Anterior cingulate cortex (tissue), 58 donors: Measurements from ENCODE around the gene RIN3.

Experiments used
- DNase-seq, 58 donors: peaks; one replicate each; lab custom pipeline; 2025; lab: John Stamatoyannopoulos, UW

Gene RIN3

DNA sequence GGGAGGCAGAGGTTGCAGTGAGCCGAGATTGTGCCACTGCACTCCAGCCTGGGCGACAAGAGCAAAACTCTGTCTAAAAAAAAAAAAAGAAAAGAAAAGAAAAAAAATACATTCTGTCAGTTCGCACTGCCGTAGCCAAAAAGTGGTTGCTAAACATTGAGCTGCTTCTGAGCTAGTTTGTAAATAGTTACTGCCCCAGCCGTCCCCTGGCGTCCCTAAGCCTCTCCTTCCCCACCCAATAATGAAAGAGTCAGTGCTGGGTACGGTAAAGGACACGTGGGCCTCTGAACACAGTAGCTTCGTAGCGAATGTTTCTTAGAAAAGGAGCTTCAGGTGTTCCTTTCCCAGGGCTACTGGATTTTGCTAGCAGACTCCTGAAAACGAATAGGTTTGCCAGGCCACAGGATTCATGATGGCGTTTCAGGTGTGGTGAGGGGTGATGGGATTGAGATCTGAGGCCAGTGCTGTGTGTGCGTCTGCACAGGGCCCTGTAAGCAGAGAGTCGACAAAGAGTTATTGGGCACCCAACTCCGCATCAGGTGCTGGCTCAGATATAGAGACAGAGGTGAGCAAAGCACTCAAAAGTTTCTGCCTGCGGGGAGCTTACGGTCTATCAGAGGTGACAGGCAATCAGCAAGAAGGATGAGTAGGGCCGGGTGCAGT, 140.8 kb downstream of the RIN3 start:
- DNase-seq = no peak

- no peak for DNase-seq
Observed at GRCh38 chr14:92655419-92656201, 142.0 kb downstream of the RIN3 start.

DNA sequence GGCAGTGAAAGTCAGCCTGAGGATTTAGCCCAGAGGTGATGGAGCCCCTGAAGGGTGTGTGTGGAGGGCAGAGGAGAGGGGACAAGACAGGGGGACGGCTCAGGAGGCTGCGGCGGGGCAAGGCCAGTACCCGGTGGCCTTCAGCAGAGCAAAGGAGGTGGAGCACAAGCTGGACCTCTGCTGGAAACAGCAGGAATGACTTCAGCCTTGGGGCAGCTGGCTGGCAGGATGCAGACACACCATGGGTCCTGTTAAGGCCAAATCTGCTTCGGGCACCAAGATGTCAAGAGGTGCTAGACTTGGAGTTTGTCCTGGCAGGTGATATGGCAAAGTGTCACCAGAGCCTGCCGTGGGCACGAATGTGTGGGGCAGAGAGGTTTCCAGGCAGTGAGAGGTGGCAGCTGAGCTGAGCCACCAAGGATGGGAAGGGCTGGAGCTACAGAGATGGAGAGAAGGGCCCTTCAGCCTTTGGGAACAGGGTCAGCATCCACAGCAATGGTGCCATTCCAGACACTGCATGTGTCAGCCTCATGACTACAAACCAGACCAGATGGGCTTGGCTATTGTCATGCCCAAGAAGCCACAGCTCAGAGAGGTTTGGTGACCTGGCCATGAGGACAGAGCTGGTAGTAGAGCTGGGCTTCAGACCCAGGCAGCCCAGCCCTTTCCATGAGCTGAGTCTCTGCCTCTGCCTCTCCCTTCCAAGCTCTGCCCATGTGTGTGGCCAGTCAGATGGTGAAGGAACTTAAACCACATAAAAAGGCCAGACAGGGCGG, 142.9 kb downstream of the RIN3 start:
- no peak for DNase-seq

GRCh38 chr14:92657457-92658142, 144.0 kb downstream of the RIN3 start:
- DNase-seq = peak in 8 of 58 donors; percentile 7 to 44 (median 22)

GRCh38 chr14:92658160-92658559, 144.6 kb downstream of the RIN3 start:
- DNase-seq = no peak

GRCh38 chr14:92658684-92659083, 145.1 kb downstream of the RIN3 start:
- DNase-seq = no peak

GRCh38 chr14:92659765-92660561, 146.4 kb downstream of the RIN3 start:
- DNase-seq = peak in 18 of 58 donors; percentile 15 to 66 (median 32)

GRCh38 chr14:92660571-92660970, 147.0 kb downstream of the RIN3 start:
- DNase-seq = no peak

DNA sequence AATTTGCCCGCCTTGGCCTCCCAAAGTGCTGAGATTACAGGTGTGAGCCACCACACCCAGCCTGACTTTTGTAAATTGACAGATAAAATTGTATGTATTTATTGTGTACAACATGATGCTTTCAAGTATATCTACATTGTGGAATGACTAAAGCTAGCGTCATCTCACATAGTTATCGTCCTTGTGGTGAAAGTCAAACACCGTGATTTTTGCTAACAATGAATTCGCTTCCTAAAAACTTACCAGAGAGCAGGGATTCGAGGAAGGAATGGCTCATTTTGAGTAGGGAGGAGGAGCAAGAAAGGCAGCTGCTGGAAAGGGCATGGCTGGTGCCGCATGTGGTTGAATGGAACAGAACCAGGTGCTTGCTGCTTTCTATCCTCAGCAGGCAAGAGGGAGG, 149.5 kb downstream of the RIN3 start:
- DNase-seq = no peak

GRCh38 chr14:92665661-92666110, 152.1 kb downstream of the RIN3 start:
- no peak for DNase-seq

- DNase-seq = no peak
Observed at GRCh38 chr14:92666251-92666650, 152.7 kb downstream of the RIN3 start.

DNA sequence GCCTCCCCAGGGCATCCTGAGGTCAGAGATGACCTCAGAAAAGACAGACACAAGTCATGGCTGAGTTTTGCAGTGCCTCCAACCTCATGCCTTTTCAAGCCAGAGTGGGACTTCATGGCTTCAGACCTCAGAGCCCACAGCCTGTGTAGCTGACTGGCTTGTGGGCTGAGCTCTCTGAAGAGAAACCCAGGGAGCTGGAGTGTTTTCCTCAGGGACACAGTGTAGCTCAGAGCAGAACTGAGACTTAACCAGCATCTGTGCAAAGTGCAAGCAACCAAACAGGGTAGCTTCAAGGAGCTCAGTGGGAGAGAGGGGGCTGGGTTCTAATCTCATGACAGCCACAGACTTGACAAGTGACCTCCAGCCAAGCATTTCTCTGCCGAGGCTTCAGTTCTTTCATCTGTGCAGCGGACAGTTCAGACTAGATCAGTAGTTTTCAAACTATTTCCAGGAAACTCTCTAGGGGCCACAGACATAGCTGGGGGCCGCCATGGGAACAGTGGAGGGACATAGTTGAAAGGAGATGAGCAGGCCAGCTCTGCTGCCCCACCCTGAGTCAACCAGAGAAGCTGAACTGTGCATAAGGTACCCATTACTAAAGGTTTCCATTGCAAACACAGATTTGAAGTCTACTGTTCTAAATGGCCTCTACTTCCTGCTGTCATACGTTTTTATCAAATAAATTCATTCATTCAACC, 154.8 kb downstream of the RIN3 start:
- no peak for DNase-seq

GRCh38 chr14:92670160-92670559, 156.6 kb downstream of the RIN3 start:
- no peak for DNase-seq

- DNase-seq = no peak
Observed at GRCh38 chr14:92670643-92671366, 157.2 kb downstream of the RIN3 start.

- DNase-seq = no peak
Observed at GRCh38 chr14:92673601-92674150, 160.1 kb downstream of the RIN3 start.

DNA sequence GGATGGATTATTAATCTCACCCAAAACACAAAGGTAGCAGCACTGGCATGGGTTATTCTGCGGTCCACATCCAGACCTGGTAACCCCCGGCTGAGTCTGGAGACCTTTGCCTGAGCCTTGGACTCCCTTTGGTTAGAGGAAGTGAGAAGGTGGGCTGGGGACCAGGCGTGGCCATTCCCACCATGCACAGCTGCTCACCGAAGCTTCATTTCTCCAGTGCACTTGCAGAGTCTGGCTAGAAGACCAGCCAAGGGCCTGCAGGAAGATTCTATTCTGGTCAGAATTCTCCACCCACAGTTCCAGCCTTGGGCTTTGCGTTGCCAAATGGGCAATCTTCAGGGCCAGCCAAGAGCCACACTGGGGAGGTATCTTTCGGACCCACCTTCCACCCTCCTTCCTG, 161.8 kb downstream of the RIN3 start:
- DNase-seq = no peak

- DNase-seq = no peak
Observed at GRCh38 chr14:92675976-92676375, 162.4 kb downstream of the RIN3 start.

DNA sequence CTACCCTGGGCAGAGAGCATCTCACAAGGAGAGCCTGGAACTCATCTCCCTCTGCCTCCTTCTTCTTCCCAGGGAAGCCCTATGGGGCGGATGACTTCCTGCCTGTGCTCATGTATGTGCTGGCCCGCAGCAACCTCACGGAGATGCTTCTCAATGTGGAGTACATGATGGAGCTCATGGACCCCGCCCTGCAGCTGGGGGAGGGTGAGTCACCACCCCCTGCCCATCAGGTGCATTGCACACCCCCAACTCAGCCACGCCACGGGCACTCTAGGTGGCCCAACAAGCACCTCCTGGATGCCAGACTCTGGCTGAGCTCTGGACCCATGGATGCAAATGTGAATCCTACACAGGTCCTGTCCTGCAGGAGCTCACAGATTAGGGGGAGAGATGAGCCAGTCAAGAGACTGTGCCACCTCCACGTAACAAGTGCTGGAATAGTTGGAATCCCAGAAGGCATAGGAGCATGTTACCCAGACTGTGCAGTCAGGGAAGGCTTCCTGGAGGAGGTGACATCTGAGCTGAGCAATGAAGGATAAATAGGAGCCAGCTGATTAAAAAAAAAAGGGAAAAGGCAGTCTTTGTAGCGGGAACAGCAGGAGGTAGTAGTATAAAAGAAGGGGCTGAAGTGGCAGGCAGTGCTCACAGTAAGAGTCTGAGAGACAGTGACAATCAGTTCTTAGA, 163.0 kb downstream of the RIN3 start:
- no peak for DNase-seq
